Measurements from ENCODE around the gene B4GALT1. TPM values are rescaled to one million over a fixed set of nuclear protein-coding genes. Genes with fewer than 3 reads are reported as not detected.

B4GALT1 gene
- total RNA-seq, 1 donor from 2014 or later = 7.5 TPM

DNA sequence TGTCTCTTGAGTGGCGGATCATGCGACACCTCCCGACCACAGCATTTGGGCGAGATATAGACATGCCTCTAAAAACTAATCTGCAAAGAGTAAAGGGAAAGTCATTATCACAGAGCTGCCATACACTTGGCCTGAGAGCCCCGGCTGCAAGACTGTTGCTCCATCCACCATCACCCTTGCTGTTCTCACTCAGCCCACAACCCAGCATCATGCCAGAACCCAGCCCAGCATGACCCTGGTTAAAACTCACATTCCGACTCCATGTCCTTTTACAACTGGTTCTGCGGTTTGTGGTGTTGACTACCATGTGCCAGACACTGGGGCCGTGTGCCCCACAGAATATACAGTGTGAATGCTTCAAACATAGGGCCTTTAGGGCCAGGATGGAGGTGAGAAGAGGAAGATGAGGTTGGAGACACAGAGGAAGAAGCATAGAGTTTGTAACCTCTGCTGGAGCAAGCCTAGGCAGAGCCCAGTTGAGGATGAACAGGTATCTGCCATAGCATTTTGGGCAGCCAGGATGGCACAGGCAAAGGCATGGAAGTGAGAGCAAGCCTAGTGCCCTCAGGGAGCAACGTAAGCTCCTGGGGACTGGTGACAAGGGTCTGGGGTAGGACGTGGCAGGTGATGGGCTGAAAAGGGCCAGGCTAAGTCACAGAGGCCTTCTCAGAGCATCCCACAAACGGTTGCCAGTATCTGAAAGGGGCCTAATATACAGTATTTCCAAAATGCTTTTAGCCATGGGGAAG, 53.2 kb downstream of the B4GALT1 start:
- no peak for TF ChIP-seq EZH2phosphoT487 (IDR thresholded peaks at IDR 0.05)
- TF ChIP-seq EZH2 (IDR thresholded peaks at IDR 0.05) = no peak
- TF ChIP-seq, protein P1, sequence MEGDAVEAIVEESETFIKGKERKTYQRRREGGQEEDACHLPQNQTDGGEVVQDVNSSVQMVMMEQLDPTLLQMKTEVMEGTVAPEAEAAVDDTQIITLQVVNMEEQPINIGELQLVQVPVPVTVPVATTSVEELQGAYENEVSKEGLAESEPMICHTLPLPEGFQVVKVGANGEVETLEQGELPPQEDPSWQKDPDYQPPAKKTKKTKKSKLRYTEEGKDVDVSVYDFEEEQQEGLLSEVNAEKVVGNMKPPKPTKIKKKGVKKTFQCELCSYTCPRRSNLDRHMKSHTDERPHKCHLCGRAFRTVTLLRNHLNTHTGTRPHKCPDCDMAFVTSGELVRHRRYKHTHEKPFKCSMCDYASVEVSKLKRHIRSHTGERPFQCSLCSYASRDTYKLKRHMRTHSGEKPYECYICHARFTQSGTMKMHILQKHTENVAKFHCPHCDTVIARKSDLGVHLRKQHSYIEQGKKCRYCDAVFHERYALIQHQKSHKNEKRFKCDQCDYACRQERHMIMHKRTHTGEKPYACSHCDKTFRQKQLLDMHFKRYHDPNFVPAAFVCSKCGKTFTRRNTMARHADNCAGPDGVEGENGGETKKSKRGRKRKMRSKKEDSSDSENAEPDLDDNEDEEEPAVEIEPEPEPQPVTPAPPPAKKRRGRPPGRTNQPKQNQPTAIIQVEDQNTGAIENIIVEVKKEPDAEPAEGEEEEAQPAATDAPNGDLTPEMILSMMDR (IDR thresholded peaks at IDR 0.05) = no peak
- no peaks in the 10 kb centered on the region for H3K9me3 Mint-ChIP-seq
- no peaks in the 10 kb centered on the region for H4K20me1 ChIP-seq (ENCODE audit: low read depth)

DNA sequence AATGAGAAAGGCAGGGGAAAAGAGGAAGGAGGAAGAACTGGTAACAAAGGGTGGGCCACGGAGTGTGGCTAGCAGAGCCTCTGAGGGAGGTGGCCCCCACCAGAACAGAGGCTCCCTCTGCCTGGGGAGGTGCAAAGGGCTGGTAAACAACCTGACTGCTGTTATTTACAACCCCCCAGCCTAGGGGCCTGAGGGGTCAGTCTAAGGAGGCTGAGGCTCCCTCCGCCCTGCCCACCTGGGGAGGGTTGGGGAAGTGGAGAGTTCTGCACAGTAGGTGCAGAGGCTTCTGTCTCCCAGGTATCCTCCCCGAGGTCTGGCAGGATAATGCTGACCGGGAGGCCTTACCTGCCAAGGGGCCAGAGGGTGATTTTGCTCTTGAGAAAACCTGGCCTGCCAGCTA, 55.0 kb downstream of the B4GALT1 start:
- Mint-ChIP-seq H3K4me3 (no peak overlapping the region), H3K4me1 (no peaks in the 10 kb centered on the region), H3K9me3 (no peaks in the 10 kb centered on the region), H3K27me3 (ENCODE audit: insufficient read depth, low read depth) (peaks cover 2% of the 10 kb centered on the region), H3K27ac (no peak overlapping the region), H3K36me3 (peaks cover 5% of the 10 kb centered on the region)
- Histone ChIP-seq H3F3A (ENCODE audit: low read depth) (no peaks in the 10 kb centered on the region), H3K27ac (no peak overlapping the region), H3K79me2 (ENCODE audit: low read depth) (no peaks in the 10 kb centered on the region), H4K20me1 (ENCODE audit: low read depth) (no peaks in the 10 kb centered on the region), H3K9me3 (ENCODE audit: low read depth) (no peaks in the 10 kb centered on the region), H3K4me3 (no peak overlapping the region), H3K4me2 (no peak overlapping the region), H3K9ac (no peak overlapping the region), H2AFZ (replicated peaks) (no peak overlapping the region), H3K4me1 (peaks cover 5% of the 10 kb centered on the region), H3K36me3 (no peaks in the 10 kb centered on the region), H3K27me3 (no peaks in the 10 kb centered on the region)
- TF ChIP-seq EZH2phosphoT487 (IDR thresholded peaks at IDR 0.05) (no peak), EZH2 (IDR thresholded peaks at IDR 0.05) (no peak)
- TF ChIP-seq, protein P1 (IDR thresholded peaks at IDR 0.05) = no peak
- DNase-seq (ENCODE audit: low spot score) = no peak

More for the DNA sequence above, 53.2 kb downstream of the B4GALT1 start:
- Histone ChIP-seq H3K27ac (no peak overlapping the region), H3K4me3 (no peak overlapping the region), H3K9ac (no peak overlapping the region), H3F3A (ENCODE audit: low read depth) (no peaks in the 10 kb centered on the region), H3K9me3 (ENCODE audit: low read depth) (no peaks in the 10 kb centered on the region), H3K36me3 (no peaks in the 10 kb centered on the region), H2AFZ (replicated peaks) (no peak overlapping the region), H3K4me2 (no peak overlapping the region), H3K27me3 (no peaks in the 10 kb centered on the region), H3K79me2 (ENCODE audit: low read depth) (no peaks in the 10 kb centered on the region), H3K4me1 (no peaks in the 10 kb centered on the region)
- H3K27me3 Mint-ChIP-seq (ENCODE audit: insufficient read depth, low read depth) = peaks cover 2% of the 10 kb centered on the region
- H3K36me3 Mint-ChIP-seq = peaks cover 5% of the 10 kb centered on the region
- H3K4me3 Mint-ChIP-seq = no peak overlapping the region
- H3K4me1 Mint-ChIP-seq = no peaks in the 10 kb centered on the region
- no peak for DNase-seq (ENCODE audit: low spot score)
- no peak overlapping the region for H3K27ac Mint-ChIP-seq

DNA sequence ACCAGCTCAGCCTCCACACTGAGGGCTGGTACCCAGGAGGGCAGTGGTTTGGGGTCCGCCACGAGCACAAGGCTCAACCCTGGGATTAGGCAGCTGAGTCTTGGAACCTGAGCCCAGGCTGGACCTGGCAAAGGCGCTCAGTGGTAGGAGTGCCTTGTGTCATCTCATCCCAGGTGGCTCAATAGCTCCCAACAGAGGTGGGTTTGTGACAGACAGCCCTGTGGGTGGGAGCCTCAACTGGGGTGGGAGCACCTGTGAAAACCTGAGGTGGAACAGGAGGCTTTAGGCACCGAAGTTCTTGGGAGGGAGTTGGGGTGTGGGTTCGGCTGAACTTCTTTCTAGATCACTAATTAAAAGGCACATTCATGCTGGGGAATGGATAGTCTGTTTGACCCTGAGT, 55.5 kb downstream of the B4GALT1 start:
- Mint-ChIP-seq H3K27me3 (ENCODE audit: insufficient read depth, low read depth) (peaks cover 2% of the 10 kb centered on the region), H3K4me1 (no peaks in the 10 kb centered on the region), H3K4me3 (no peak overlapping the region), H3K36me3 (peaks cover 5% of the 10 kb centered on the region), H3K9me3 (no peaks in the 10 kb centered on the region), H3K27ac (no peak overlapping the region)
- no peaks in the 10 kb centered on the region for H3F3A ChIP-seq (ENCODE audit: low read depth)
- H3K4me1 ChIP-seq = peaks cover 5% of the 10 kb centered on the region
- no peak overlapping the region for H3K4me3 ChIP-seq
- no peaks in the 10 kb centered on the region for H3K79me2 ChIP-seq (ENCODE audit: low read depth)
- TF ChIP-seq, protein P1 (IDR thresholded peaks at IDR 0.05) = no peak
- TF ChIP-seq EZH2 (IDR thresholded peaks at IDR 0.05) (no peak), EZH2phosphoT487 (IDR thresholded peaks at IDR 0.05) (no peak)
- no peak overlapping the region for H3K4me2 ChIP-seq
- H3K9me3 ChIP-seq (ENCODE audit: low read depth) = no peaks in the 10 kb centered on the region
- no peaks in the 10 kb centered on the region for H3K36me3 ChIP-seq
- no peak overlapping the region for H2AFZ ChIP-seq (replicated peaks)
- no peaks in the 10 kb centered on the region for H4K20me1 ChIP-seq (ENCODE audit: low read depth)
- H3K27ac ChIP-seq = no peak overlapping the region
- DNase-seq (ENCODE audit: low spot score) = no peak
- no peaks in the 10 kb centered on the region for H3K27me3 ChIP-seq
- peak overlapping the region; percentile 8 for H3K9ac ChIP-seq

All from neural progenitor cell (in vitro differentiated cells).